IMR-90 (cell line): ENCODE results near the gene DPAGT1. TPM values are rescaled to one million over a fixed set of nuclear protein-coding genes. Genes with fewer than 3 reads are reported as not detected.

ENCODE experiments used
- ATAC-seq: fragments of 200-7000 bp; cut with Tn5 transposase; 2 replicates; pipeline ENCODE4 v1.9.1; 2020; ENCODE audit warnings: low read depth, mild to moderate bottlenecking, moderate library complexity
- BruUV-seq: library from RNA; stranded (reverse); fragments of 400-500 nt; replicated peaks from 2 replicates; lab custom pipeline; 2021; lab: Mats Ljungman, UMichigan
- CTCF ChIA-PET: fragments of 300-600 bp; formaldehyde crosslinking; extraction: SDS; loops from one replicate; lab custom pipeline; 2021; ENCODE audit warnings: antibody characterized with exemption; lab: Yijun Ruan, JAX
- POLR2A ChIA-PET: fragments of 300-600 bp; sonication (Branson Sonifier 250); formaldehyde crosslinking; loops from one replicate; lab custom pipeline; 2022; ENCODE audit warnings: antibody characterized with exemption; ENCODE audit not compliant: unreplicated experiment; lab: Charles Lee
- DNase-seq: peaks from one replicate; pipeline ENCODE4 v3.0.0; 2013
- H2AFZ ChIP-seq: replicated peaks from 2 replicates; pipeline ENCODE3; 2013; ENCODE audit warnings: low read length, mild to moderate bottlenecking; ENCODE audit not compliant: poor library complexity
- H2AK5ac ChIP-seq: 2 replicates; pipeline ENCODE4 v1.6.1; 2013; ENCODE audit warnings: low read depth, low read length, inconsistent platforms
- H2AK9ac ChIP-seq: replicated peaks from 2 replicates; pipeline ENCODE3; 2013; ENCODE audit warnings: mild to moderate bottlenecking, low read depth, low read length, moderate library complexity; ENCODE audit not compliant: poor library complexity
- H2BK120ac ChIP-seq: 2 replicates; pipeline ENCODE4 v1.6.1; 2013; ENCODE audit warnings: low read depth, low read length, inconsistent platforms
- H2BK15ac ChIP-seq: 3 replicates; pipeline ENCODE4 v1.6.1; 2013; ENCODE audit warnings: low read depth, low read length, inconsistent platforms
- H2BK20ac ChIP-seq: 2 replicates; pipeline ENCODE4 v1.6.1; 2013; ENCODE audit warnings: low read depth, mild to moderate bottlenecking, inconsistent platforms, low read length, moderate library complexity
- H2BK5ac ChIP-seq: 2 replicates; pipeline ENCODE4 v1.6.1; 2013; ENCODE audit warnings: mild to moderate bottlenecking, low read depth, low read length, inconsistent platforms; ENCODE audit not compliant: poor library complexity, severe bottlenecking
- H3K14ac ChIP-seq: replicated peaks from 2 replicates; pipeline ENCODE4 v1.6.1; 2013; ENCODE audit warnings: low read depth, low read length, inconsistent platforms
- H3K18ac ChIP-seq: 2 replicates; pipeline ENCODE4 v1.6.1; 2013; ENCODE audit warnings: low read depth, low read length, control low read depth
- H3K23ac ChIP-seq: 2 replicates; pipeline ENCODE4 v1.6.1; 2013; ENCODE audit warnings: low read depth, low read length, inconsistent platforms
- H3K27ac ChIP-seq: 2 replicates; pipeline ENCODE4 v1.5.1; 2013; ENCODE audit warnings: mild to moderate bottlenecking, control low read depth, low read length; ENCODE audit not compliant: insufficient read depth
- H3K27me3 ChIP-seq: 2 replicates; pipeline ENCODE4 v1.6.1; 2013; ENCODE audit warnings: low read length; ENCODE audit not compliant: control insufficient read depth, insufficient read depth
- H3K36me3 ChIP-seq: 2 replicates; pipeline ENCODE4 v1.6.1; 2013; ENCODE audit warnings: low read length, mixed read lengths; ENCODE audit not compliant: control insufficient read depth, insufficient read depth
- H3K4ac ChIP-seq: 2 replicates; pipeline ENCODE4 v1.6.1; 2013; ENCODE audit warnings: low read depth, low read length, inconsistent platforms
- H3K4me1 ChIP-seq: 2 replicates; pipeline ENCODE4 v1.6.1; 2013; ENCODE audit warnings: low read length, mixed read lengths; ENCODE audit not compliant: control insufficient read depth, insufficient read depth
- H3K4me2 ChIP-seq: 2 replicates; pipeline ENCODE4 v1.6.1; 2013; ENCODE audit warnings: low read depth, mild to moderate bottlenecking, control low read depth, low read length, moderate library complexity
- H3K4me3 ChIP-seq: 2 replicates; pipeline ENCODE4 v1.5.1; 2013; ENCODE audit warnings: low read depth, mild to moderate bottlenecking, control low read depth, low read length, moderate library complexity; ENCODE audit not compliant: insufficient read depth
- H3K56ac ChIP-seq: 2 replicates; pipeline ENCODE4 v1.6.1; 2013; ENCODE audit warnings: low read length, inconsistent platforms; ENCODE audit not compliant: insufficient read depth; ENCODE audit errors: extremely low read depth
- H3K79me1 ChIP-seq, 2 experiments: 2 replicates each; pipeline ENCODE4 v1.6.1; 2013; ENCODE audit warnings: low read length in 2 of 2, inconsistent platforms in 1 of 2, low read depth in 1 of 2
- H3K9ac ChIP-seq: 2 replicates; pipeline ENCODE4 v1.6.1; 2013; ENCODE audit warnings: low read depth, low read length, control low read depth
- H3K9me1 ChIP-seq: 2 replicates; pipeline ENCODE4 v1.6.1; 2013; ENCODE audit warnings: low read length, inconsistent platforms; ENCODE audit not compliant: insufficient read depth
- H3K9me3 ChIP-seq: 2 replicates; pipeline ENCODE4 v1.6.1; 2013; ENCODE audit warnings: low read length; ENCODE audit not compliant: control insufficient read depth, insufficient read depth
- H4K20me1 ChIP-seq: 2 replicates; pipeline ENCODE4 v1.6.1; 2013; ENCODE audit warnings: low read length, inconsistent platforms; ENCODE audit not compliant: insufficient read depth
- H4K5ac ChIP-seq: 2 replicates; pipeline ENCODE4 v1.6.1; 2013; ENCODE audit warnings: mild to moderate bottlenecking, low read depth, low read length, control low read depth
- H4K8ac ChIP-seq, 2 experiments: 2 replicates each; pipeline ENCODE4 v1.6.1; 2013; ENCODE audit warnings: low read depth in 2 of 2, low read length in 2 of 2, control low read depth in 1 of 2, inconsistent platforms in 1 of 2
- H4K91ac ChIP-seq: 2 replicates; pipeline ENCODE4 v1.6.1; 2013; ENCODE audit warnings: low read depth, low read length, inconsistent platforms; ENCODE audit not compliant: insufficient read depth
- BHLHE40 ChIP-seq: fragments of 150-350 bp; IDR thresholded peaks from 2 replicates; pipeline ENCODE4 v1.6.1; 2016; ENCODE audit warnings: mild to moderate bottlenecking, low read depth, low read length
- CEBPB ChIP-seq: IDR thresholded peaks from 2 replicates; pipeline ENCODE4 v1.6.1; 2012; ENCODE audit warnings: low read depth, low read length, improper control_type of control experiment
- CHD1 ChIP-seq: IDR thresholded peaks from 2 replicates; pipeline ENCODE4 v1.6.1; 2012; ENCODE audit warnings: low read depth, low read length, improper control_type of control experiment
- ELK1 ChIP-seq: fragments of 150-350 bp; IDR thresholded peaks from 2 replicates; pipeline ENCODE4 v1.6.1; 2016; ENCODE audit warnings: low read depth, mild to moderate bottlenecking, low read length, moderate library complexity, borderline replicate concordance
- MAFK ChIP-seq: IDR thresholded peaks from 2 replicates; pipeline ENCODE4 v1.6.1; 2012; ENCODE audit warnings: low read depth, low read length, improper control_type of control experiment
- MAZ ChIP-seq: IDR thresholded peaks from 2 replicates; pipeline ENCODE4 v1.6.1; 2012; ENCODE audit warnings: low read depth, mild to moderate bottlenecking, low read length, improper control_type of control experiment, moderate library complexity, borderline replicate concordance
- MXI1 ChIP-seq: IDR thresholded peaks from 2 replicates; pipeline ENCODE4 v1.6.1; 2012; ENCODE audit warnings: low read depth, mild to moderate bottlenecking, low read length, moderate library complexity, borderline replicate concordance
- POLR2A ChIP-seq: IDR thresholded peaks from 2 replicates; pipeline ENCODE4 v1.6.1; 2012; ENCODE audit warnings: mild to moderate bottlenecking, low read depth, low read length
- RAD21 ChIP-seq: IDR thresholded peaks from 2 replicates; pipeline ENCODE4 v1.6.1; 2012; ENCODE audit warnings: low read length, improper control_type of control experiment
- RCOR1 ChIP-seq: IDR thresholded peaks from 2 replicates; pipeline ENCODE4 v1.6.1; 2012; ENCODE audit warnings: mild to moderate bottlenecking, low read length, improper control_type of control experiment; ENCODE audit not compliant: insufficient replicate concordance
- SMC3 ChIP-seq: fragments of 150-350 bp; IDR thresholded peaks from 2 replicates; pipeline ENCODE4 v1.6.1; 2016; ENCODE audit warnings: low read depth, mild to moderate bottlenecking, antibody characterized with exemption, low read length, moderate library complexity
- USF2 ChIP-seq: fragments of 150-350 bp; IDR thresholded peaks from 2 replicates; pipeline ENCODE4 v1.6.1; 2017; ENCODE audit warnings: mild to moderate bottlenecking, antibody characterized with exemption, low read length, low read depth
- WGBS, 2 experiments: methylation state at CpG; one replicate each; pipeline versions ENCODE4 v1.1.5 to v1.1.7; 2013; ENCODE audit warnings: missing lambda C conversion rate in 2 of 2; ENCODE audit not compliant: insufficient read length in 1 of 2; ENCODE audit errors: extremely low coverage in 2 of 2; 5-methylcytosine and 5-hydroxymethylcytosine counted together
- dilution Hi-C: fragments of 300-500 bp; cut with HindIII; formaldehyde crosslinking; loops from one replicate; pipeline ENCODE4 v1.14.3; 2018; ENCODE audit warnings: low sequenced_read_pairs; ENCODE audit not compliant: unreplicated experiment
- in situ Hi-C: fragments of 300-500 bp; cut with MboI; formaldehyde crosslinking; loops from 3 replicates; pipeline ENCODE4 v1.14.3; 2019; ENCODE audit warnings: low sequenced_read_pairs, inconsistent platforms, mixed read lengths
- intact Hi-C: fragments of 100-400 bp; cut with micrococcal nuclease; formaldehyde crosslinking; loops from 2 replicates; pipeline ENCODE4 v1.10.0; 2022
- polyA plus RNA-seq, 3 experiments: library from polyadenylated mRNA; depleted of rRNA; stranded (reverse); fragments of >200 nt; gene quantifications; 2 replicates each; pipeline ENCODE4 v1.2.3, GENCODE V29; 2012; ENCODE audit warnings: low replicate concordance in 1 of 3
- total RNA-seq: library from RNA; depleted of rRNA; stranded (reverse); fragments of >200 nt; gene quantifications from 2 replicates; pipeline ENCODE4 v1.2.3, GENCODE V29; 2012

The DPAGT1 gene
- total and polyA plus RNA-seq, 2 of the 4 experiments (the other 2 are of a cell fraction): 15.2 to 53.4 TPM

GRCh38 chr11:119111361-119111925 lies 9.8 kb upstream of the DPAGT1 start:
- peaks cover 19 to 37% of the 10 kb centered on the region in 2 experiments for H3K79me1 ChIP-seq
- no peak overlapping the region for H3K56ac ChIP-seq
- no peak overlapping the region for H2AFZ ChIP-seq
- no peak overlapping the region for H3K4ac ChIP-seq
- H3K9me3 ChIP-seq: no peaks in the 10 kb centered on the region
- WGBS, 2 experiments: 100% methylated on average over 2 of the region's 11 CpGs; no CpG with 5 or more reads in 1 of the 2 experiments
- no peak overlapping the region for H3K4me2 ChIP-seq
- BruUV-seq: no TSS peak
- peaks cover 14% of the 10 kb centered on the region for H3K9me1 ChIP-seq
- H2BK120ac ChIP-seq: no peak overlapping the region
- H3K36me3 ChIP-seq: peaks cover 36% of the 10 kb centered on the region
- H4K20me1 ChIP-seq: peaks cover 4% of the 10 kb centered on the region; the same call in 1 of the 2 replicates
- H2AK5ac ChIP-seq: no peak overlapping the region
- H3K27ac ChIP-seq: no peak overlapping the region
- H3K4me3 ChIP-seq: no peak overlapping the region
- H4K5ac ChIP-seq: no peak overlapping the region
- H4K8ac ChIP-seq: no peak overlapping the region
- no peak overlapping the region for H4K91ac ChIP-seq
- H3K23ac ChIP-seq: no peak overlapping the region
- dilution Hi-C loops (no loop called here), intact Hi-C loops (no loop called here), in situ Hi-C loops (no loop called here)
- ChIA-PET CTCF (no interaction called here), POLR2A (interaction anchor here (0.5 to 0.6 kb wide), 2 partner anchors 9 to 26 kb away, joined by 7 to 13 read pairs; no protein-coding TSS in a partner anchor)
- no peaks in the 10 kb centered on the region for H3K27me3 ChIP-seq
- no peak for TF ChIP-seq CEBPB
- TF ChIP-seq MXI1: no peak
- no peak for TF ChIP-seq MAZ
- no peak for TF ChIP-seq RCOR1
- TF ChIP-seq CHD1: no peak
- no peak for TF ChIP-seq RAD21
- no peak for TF ChIP-seq SMC3
- no peak for TF ChIP-seq BHLHE40
- TF ChIP-seq MAFK: no peak
- TF ChIP-seq POLR2A: no peak
- no peak for TF ChIP-seq ELK1
- TF ChIP-seq USF2: no peak
- no peak for DNase-seq
- no peak overlapping the region for H2AK9ac ChIP-seq
- no peak overlapping the region for H3K18ac ChIP-seq
- no peak overlapping the region for H2BK15ac ChIP-seq
- H2BK5ac ChIP-seq: no peak overlapping the region
- peaks cover 9% of the 10 kb centered on the region for H3K4me1 ChIP-seq
- H3K14ac ChIP-seq: no peak overlapping the region
- H3K9ac ChIP-seq: no peak overlapping the region
- no peak overlapping the region for H2BK20ac ChIP-seq
- no peak for ATAC-seq
